HCT116 (cell line): Measurements from ENCODE around the gene DTYMK.

Experiments used
- EGR1 ChIP-seq: IDR thresholded peaks from 2 replicates; pipeline ENCODE4 v1.6.1; 2012; ENCODE audit warnings: low read depth
- EZH2 ChIP-seq: fragments of 200-600 bp; sonication (generic); IDR thresholded peaks from 2 replicates; pipeline ENCODE4 v1.6.1; 2017; ENCODE audit warnings: antibody characterized with exemption, mixed run types
- TF ChIP-seq, protein P1 (sequence below), 3 experiments: fragments of 200-600 bp in 1 of 3; sonication (generic) in 1 of 3; IDR thresholded peaks in 2 of 3; conservative IDR thresholded peaks in 1 of 3; 2 replicates each; pipeline ENCODE4 v1.5.1; 2012 to 2017; ENCODE audit warnings: low read depth in 2 of 3, low read length in 2 of 3, antibody characterized with exemption in 1 of 3, borderline replicate concordance in 1 of 3, control low read depth in 1 of 3, mild to moderate bottlenecking in 1 of 3, mixed read lengths in 1 of 3, mixed run types in 1 of 3, moderate library complexity in 1 of 3; ENCODE audit not compliant: insufficient read depth in 1 of 3

DNA sequence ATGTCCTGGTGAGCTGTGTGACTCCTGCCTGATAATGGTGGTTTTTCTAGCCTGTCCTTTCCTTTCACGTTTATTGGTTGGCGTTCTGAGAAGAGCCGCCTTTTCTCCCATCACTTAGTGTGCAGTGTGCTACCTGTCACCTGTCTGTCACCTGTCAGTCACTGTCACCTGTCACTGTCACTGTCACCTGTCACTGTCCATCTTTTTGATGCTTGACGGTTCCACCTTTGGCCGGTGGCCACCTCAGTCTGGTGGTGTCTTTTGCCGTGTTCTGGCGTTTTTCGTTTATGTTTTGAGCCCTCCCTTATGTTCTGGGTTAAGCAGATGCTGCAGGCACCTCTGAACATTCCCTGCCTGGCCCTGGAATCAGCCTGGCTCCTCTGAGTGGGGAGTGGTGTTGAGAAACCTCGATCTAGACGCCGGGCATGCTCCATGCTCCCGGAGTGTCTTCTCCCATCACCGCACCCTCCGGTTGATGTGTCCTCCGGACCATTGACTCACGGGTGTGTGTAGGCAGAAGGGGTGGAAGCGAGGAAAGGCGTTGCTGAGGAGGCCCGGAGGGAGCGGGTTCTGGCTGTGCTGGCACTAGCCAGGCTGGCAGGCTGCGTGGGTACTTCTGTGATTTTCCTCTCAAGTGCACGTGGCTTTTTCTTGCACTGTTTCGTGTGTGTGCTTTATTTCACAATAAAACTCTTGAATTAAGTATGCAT, 20.7 kb downstream of the DTYMK start:
- TF ChIP-seq, protein P1, sequence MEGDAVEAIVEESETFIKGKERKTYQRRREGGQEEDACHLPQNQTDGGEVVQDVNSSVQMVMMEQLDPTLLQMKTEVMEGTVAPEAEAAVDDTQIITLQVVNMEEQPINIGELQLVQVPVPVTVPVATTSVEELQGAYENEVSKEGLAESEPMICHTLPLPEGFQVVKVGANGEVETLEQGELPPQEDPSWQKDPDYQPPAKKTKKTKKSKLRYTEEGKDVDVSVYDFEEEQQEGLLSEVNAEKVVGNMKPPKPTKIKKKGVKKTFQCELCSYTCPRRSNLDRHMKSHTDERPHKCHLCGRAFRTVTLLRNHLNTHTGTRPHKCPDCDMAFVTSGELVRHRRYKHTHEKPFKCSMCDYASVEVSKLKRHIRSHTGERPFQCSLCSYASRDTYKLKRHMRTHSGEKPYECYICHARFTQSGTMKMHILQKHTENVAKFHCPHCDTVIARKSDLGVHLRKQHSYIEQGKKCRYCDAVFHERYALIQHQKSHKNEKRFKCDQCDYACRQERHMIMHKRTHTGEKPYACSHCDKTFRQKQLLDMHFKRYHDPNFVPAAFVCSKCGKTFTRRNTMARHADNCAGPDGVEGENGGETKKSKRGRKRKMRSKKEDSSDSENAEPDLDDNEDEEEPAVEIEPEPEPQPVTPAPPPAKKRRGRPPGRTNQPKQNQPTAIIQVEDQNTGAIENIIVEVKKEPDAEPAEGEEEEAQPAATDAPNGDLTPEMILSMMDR (IDR thresholded peaks at IDR 0.05 in 2 of 3, conservative IDR thresholded peaks at IDR 0.05 in 1 of 3; ENCODE audit: borderline replicate concordance in 1 of 3, insufficient read depth in 1 of 3, low read depth in 2 of 3, low read length in 2 of 3), result no peak
- TF ChIP-seq EGR1 (no peak), EZH2 (no peak)
